Measurements from ENCODE around the gene ZMYM1.

DNA sequence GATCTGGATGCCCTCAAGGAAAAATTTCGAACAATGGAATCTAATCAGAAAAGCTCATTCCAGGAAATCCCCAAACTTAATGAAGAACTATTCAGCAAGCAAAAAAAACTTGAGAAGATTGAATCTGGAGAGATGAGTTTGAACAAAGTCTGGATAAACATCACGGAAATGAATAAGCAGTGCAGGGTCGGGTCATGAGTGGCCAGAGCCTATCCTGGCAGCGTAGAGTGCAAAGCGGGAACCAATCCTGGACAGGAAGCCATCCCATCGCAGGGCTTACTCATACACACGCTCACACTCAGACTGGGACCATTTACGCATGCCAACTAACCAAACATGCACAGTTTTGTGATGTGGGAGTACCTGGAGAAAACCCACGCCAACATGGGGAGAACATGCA lies 43.1 kb downstream of the ZMYM1 start:
- TF ChIP-seq, protein P1, sequence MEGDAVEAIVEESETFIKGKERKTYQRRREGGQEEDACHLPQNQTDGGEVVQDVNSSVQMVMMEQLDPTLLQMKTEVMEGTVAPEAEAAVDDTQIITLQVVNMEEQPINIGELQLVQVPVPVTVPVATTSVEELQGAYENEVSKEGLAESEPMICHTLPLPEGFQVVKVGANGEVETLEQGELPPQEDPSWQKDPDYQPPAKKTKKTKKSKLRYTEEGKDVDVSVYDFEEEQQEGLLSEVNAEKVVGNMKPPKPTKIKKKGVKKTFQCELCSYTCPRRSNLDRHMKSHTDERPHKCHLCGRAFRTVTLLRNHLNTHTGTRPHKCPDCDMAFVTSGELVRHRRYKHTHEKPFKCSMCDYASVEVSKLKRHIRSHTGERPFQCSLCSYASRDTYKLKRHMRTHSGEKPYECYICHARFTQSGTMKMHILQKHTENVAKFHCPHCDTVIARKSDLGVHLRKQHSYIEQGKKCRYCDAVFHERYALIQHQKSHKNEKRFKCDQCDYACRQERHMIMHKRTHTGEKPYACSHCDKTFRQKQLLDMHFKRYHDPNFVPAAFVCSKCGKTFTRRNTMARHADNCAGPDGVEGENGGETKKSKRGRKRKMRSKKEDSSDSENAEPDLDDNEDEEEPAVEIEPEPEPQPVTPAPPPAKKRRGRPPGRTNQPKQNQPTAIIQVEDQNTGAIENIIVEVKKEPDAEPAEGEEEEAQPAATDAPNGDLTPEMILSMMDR (IDR thresholded peaks at IDR 0.05) = no peak
- no peak for TF ChIP-seq POLR2A (IDR thresholded peaks at IDR 0.05)

Data from uterus (tissue), 2 donors.